Uterus (tissue), 4 donors: ENCODE measurements around the gene TMEM235. TPM values are rescaled to one million over a fixed set of nuclear protein-coding genes. Genes with fewer than 3 reads are reported as not detected.

Source experiments
- DNase-seq, 2 donors: peaks; one replicate each; pipeline ENCODE4 v3.0.0-alpha.2; 2019 to 2020
- H3K27ac ChIP-seq, 2 donors: fragments of 200-600 bp; sonication (generic); 1 replicate in 1 of 2; 2 replicates in 1 of 2; pipeline ENCODE4 v1.5.1; 2016 to 2018
- H3K27me3 ChIP-seq, 2 donors: fragments of 200-600 bp; sonication (generic); one replicate each; pipeline ENCODE4 v1.5.1; 2018 to 2019; ENCODE audit warnings: control low read depth in 1 of 2
- H3K36me3 ChIP-seq, 2 donors: fragments of 200-600 bp; sonication (generic); one replicate each; pipeline ENCODE4 v1.5.1; 2019; ENCODE audit warnings: control low read depth in 1 of 2
- H3K4me1 ChIP-seq, 2 donors: fragments of 200-600 bp; sonication (generic); one replicate each; pipeline ENCODE4 v1.5.1; 2018 to 2019; ENCODE audit warnings: control low read depth in 1 of 2
- H3K4me3 ChIP-seq, 2 donors: fragments of 200-600 bp; sonication (generic); 1 replicate in 1 of 2; 2 replicates in 1 of 2; pipeline ENCODE4 v1.5.1; 2018 to 2019; ENCODE audit warnings: mild to moderate bottlenecking in 1 of 2
- H3K9me3 ChIP-seq, 2 donors: fragments of 200-600 bp; sonication (generic); one replicate each; pipeline ENCODE4 v1.5.1; 2019; ENCODE audit warnings: control low read depth in 1 of 2
- CTCF ChIP-seq, 4 experiments: fragments of 200-600 bp in 2 of 4; fragments of 450-650 bp in 2 of 4; sonication (generic) in 2 of 4; IDR thresholded peaks; one replicate each; pipeline ENCODE4 v1.5.1; 2016 to 2019; ENCODE audit warnings: antibody characterized with exemption in 4 of 4, mild to moderate bottlenecking in 2 of 4, moderate library complexity in 1 of 4
- POLR2A ChIP-seq, 2 donors: fragments of 450-650 bp; IDR thresholded peaks; one replicate each; pipeline ENCODE4 v1.6.1; 2016; ENCODE audit warnings: antibody characterized with exemption in 2 of 2, mild to moderate bottlenecking in 1 of 2, moderate library complexity in 1 of 2
- intact Hi-C: fragments of 100-400 bp; cut with DNase I; formaldehyde crosslinking; loops from one replicate; pipeline ENCODE4 v1.15.1; 2023; ENCODE audit warnings: low total_unique reads
- total RNA-seq, 4 donors: library from RNA; depleted of rRNA in 3 of 4; stranded (reverse); fragments of >200 nt in 3 of 4; gene quantifications; one replicate each; pipeline versions ENCODE4 v1.1.0 to v1.2.4, GENCODE V29; 2014 to 2023
- donor health status: DM: yes; HTN: yes; CAD: no.

Gene TMEM235
- total RNA-seq, 4 donors from 2014 or later: not detected

- DNase-seq: no peak
- Histone ChIP-seq H3K9me3 (no peaks in the 10 kb centered on the region), H3K36me3 (no peaks in the 10 kb centered on the region), H3K4me3 (no peak overlapping the region), H3K27me3 (peaks cover 0 to 11% of the 10 kb centered on the region in 2 donors), H3K27ac (no peak overlapping the region), H3K4me1 (no peaks in the 10 kb centered on the region)
- TF ChIP-seq CTCF (IDR thresholded peaks at IDR 0.05) (no peak), POLR2A (IDR thresholded peaks at IDR 0.05) (no peak)
- intact Hi-C loops: no loop called here
Measured at GRCh38 chr17:78268191-78268874, 36.9 kb downstream of the TMEM235 start.

DNA sequence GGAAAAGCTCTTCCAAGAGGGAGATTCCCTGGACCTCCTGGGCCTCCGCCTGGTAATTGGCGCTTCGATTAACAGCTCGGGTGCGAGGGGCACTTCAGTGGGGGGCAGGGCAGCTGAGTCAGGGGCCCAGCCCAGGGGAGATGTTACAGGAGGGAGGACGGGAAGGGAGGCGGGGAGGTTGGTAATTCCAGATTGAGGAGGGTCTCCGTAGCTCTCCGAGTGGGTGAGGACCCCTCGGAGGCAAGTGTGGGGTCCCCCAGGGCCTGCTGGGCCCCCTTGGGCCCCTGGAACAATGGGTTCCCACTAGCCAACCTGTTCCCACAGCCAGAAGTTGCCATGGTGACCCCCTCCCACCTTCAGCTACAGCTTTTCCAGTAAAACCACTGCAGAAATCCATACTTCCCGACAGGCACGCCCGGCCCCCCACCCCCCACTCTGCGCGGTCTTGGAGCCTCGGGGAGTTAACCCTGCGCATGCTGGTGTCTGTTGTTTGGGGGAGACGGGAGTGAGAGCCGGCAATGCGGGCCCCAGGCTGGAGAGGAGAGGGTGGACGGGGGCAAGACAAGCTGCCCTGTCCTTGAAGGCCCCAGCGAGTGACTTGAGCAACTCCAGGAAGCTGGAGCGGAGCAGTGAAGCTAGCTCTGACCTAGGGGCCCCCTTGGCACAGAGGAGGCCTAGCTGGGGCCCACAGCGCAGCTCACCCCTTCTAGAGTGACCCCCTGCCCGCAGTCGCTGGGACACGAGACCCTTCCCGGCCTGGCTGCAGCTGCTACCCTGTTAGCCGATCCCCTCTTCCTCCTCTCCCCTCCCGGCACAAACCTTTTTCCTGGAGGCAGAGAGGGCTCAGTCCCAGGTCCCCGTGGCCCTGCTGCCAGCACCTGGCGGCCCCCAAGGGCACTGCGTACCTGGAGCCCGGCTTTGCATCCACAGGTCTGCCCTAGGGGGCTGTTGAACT is 37.8 kb downstream of the TMEM235 start:
- no peaks in the 10 kb centered on the region for H3K4me1 ChIP-seq
- DNase-seq: no peak
- H3K9me3 ChIP-seq: no peaks in the 10 kb centered on the region
- H3K27ac ChIP-seq: no peak overlapping the region
- H3K36me3 ChIP-seq: no peaks in the 10 kb centered on the region
- intact Hi-C loops: no loop called here
- H3K27me3 ChIP-seq: peaks cover 0 to 11% of the 10 kb centered on the region in 2 donors
- H3K4me3 ChIP-seq: no peak overlapping the region
- no peak for TF ChIP-seq CTCF (IDR thresholded peaks at IDR 0.05)
- no peak for TF ChIP-seq POLR2A (IDR thresholded peaks at IDR 0.05)

DNA sequence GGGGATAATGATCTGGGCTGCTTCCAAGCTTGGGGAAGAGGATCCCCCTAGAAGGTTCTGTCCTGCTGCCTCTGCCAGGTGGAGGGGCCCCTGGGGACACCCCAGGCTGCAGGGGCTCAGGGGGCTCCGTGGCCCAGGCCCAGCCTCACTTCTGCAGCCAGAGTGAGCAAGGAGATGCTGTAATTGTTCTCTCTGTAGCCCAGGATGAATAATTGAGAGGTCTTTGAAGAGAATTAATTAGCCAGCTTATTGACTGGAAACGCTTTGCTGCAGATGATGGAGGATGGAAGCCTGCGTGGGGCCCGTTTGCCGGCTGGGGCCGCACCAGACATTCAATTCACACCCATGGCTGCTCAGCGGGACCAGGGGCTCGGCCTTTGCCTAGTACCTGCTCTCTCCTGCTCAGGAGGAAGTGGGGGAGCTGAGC is 38.5 kb downstream of the TMEM235 start:
- Histone ChIP-seq H3K4me3 (no peak overlapping the region), H3K27ac (no peak overlapping the region), H3K9me3 (no peaks in the 10 kb centered on the region), H3K4me1 (no peaks in the 10 kb centered on the region), H3K27me3 (peaks cover 0 to 11% of the 10 kb centered on the region in 2 donors), H3K36me3 (no peaks in the 10 kb centered on the region)
- intact Hi-C loops: no loop called here
- no peak for DNase-seq
- TF ChIP-seq POLR2A (IDR thresholded peaks at IDR 0.05) (no peak), CTCF (IDR thresholded peaks at IDR 0.05) (no peak)

- Histone ChIP-seq H3K4me3 (no peak overlapping the region), H3K9me3 (no peaks in the 10 kb centered on the region), H3K36me3 (no peaks in the 10 kb centered on the region), H3K4me1 (no peaks in the 10 kb centered on the region), H3K27me3 (peaks cover 0 to 11% of the 10 kb centered on the region in 2 donors), H3K27ac (no peak overlapping the region)
- intact Hi-C loops: no loop called here
- no peak for TF ChIP-seq CTCF (IDR thresholded peaks at IDR 0.05)
- TF ChIP-seq POLR2A (IDR thresholded peaks at IDR 0.05): no peak
- no peak for DNase-seq
Measured at GRCh38 chr17:78271419-78272170, 40.2 kb downstream of the TMEM235 start.
